GM12878 (cell line): ENCODE data around the gene GLG1. TPM values are rescaled to one million over a fixed set of nuclear protein-coding genes. Genes with fewer than 3 reads are reported as not detected.

Source experiments
- ATAC-seq: fragments of 200-7000 bp; cut with Tn5 transposase; 3 replicates; pipeline ENCODE4 v1.9.1; 2020; ENCODE audit warnings: mild to moderate bottlenecking, moderate library complexity
- BruUV-seq: library from RNA; stranded (reverse); fragments of 400-500 nt; replicated peaks from 2 replicates; lab custom pipeline; 2021; lab: Mats Ljungman, UMichigan
- CTCF ChIA-PET: fragments of 300-600 bp; sonication (Branson Sonifier 250); formaldehyde crosslinking; extraction: SDS; loops from one replicate; lab custom pipeline; 2021; ENCODE audit warnings: inconsistent platforms; lab: Yijun Ruan, JAX
- POLR2A ChIA-PET: fragments of 350-600 bp; formaldehyde crosslinking; extraction: SDS; loops from one replicate; lab custom pipeline; 2021; ENCODE audit warnings: inconsistent platforms; lab: Charles Lee
- RAD21 ChIA-PET: fragments of 300-600 bp; sonication (Branson Sonifier 250); formaldehyde crosslinking; loops from one replicate; lab custom pipeline; 2023; ENCODE audit warnings: antibody characterized with exemption; ENCODE audit not compliant: unreplicated experiment; lab: Charles Lee
- SMC1A ChIA-PET: fragments of 300-600 bp; sonication (Branson Sonifier 250); formaldehyde crosslinking; loops from one replicate; lab custom pipeline; 2023; ENCODE audit not compliant: unreplicated experiment, uncharacterized antibody; lab: Charles Lee
- DNase-seq: peaks from one replicate; pipeline ENCODE4 v3.0.0-alpha.2; 2011; ENCODE audit warnings: low read depth, low spot score
- FAIRE-seq: peaks from 3 replicates; lab custom pipeline; 2011; peaks lifted over from hg19 to GRCh38; lab: Jason Lieb, UNC
- H2AFZ ChIP-seq: 2 replicates; pipeline ENCODE4 v1.6.0; 2011; ENCODE audit warnings: low read depth, low read length, control low read depth; ENCODE audit not compliant: control insufficient read depth
- H3K27ac ChIP-seq: 2 replicates; pipeline ENCODE4 v1.5.1; 2011; ENCODE audit warnings: control low read depth; ENCODE audit not compliant: control insufficient read depth, insufficient read depth
- H3K27me3 ChIP-seq, 2 experiments: replicated peaks in 1 of 2; 2 replicates each; pipeline versions ENCODE4 v1.6.0 to v1.6.1; 2011; ENCODE audit warnings: low read length in 1 of 2; ENCODE audit not compliant: control insufficient read depth in 2 of 2, insufficient read depth in 2 of 2
- H3K36me3 ChIP-seq, 2 experiments: 2 replicates each; pipeline ENCODE4 v1.5.1; 2011; ENCODE audit warnings: low read length in 1 of 2; ENCODE audit not compliant: control insufficient read depth in 2 of 2, insufficient read depth in 2 of 2
- H3K4me1 ChIP-seq: 2 replicates; pipeline ENCODE4 v1.6.1; 2011; ENCODE audit warnings: mild to moderate bottlenecking, low read length, moderate library complexity, mixed read lengths; ENCODE audit not compliant: control insufficient read depth, insufficient read depth
- H3K4me2 ChIP-seq: 2 replicates; pipeline ENCODE4 v1.6.0; 2011; ENCODE audit warnings: control low read depth; ENCODE audit not compliant: control insufficient read depth, insufficient read depth
- H3K4me3 ChIP-seq: fragments of 200-600 bp; sonication (generic); 2 replicates; pipeline ENCODE4 v1.5.1; 2016
- H3K79me2 ChIP-seq: 2 replicates; pipeline ENCODE4 v1.6.0; 2011; ENCODE audit warnings: low read length; ENCODE audit not compliant: control insufficient read depth, insufficient read depth
- H3K9ac ChIP-seq: 2 replicates; pipeline ENCODE4 v1.8.0; 2011; ENCODE audit warnings: low read length, control low read depth, mixed read lengths; ENCODE audit not compliant: control insufficient read depth, insufficient read depth
- H3K9me3 ChIP-seq: replicated peaks from 3 replicates; pipeline ENCODE4 v1.5.1; 2011; ENCODE audit warnings: mild to moderate bottlenecking, low read length; ENCODE audit not compliant: control insufficient read depth, insufficient read depth
- H4K20me1 ChIP-seq: 2 replicates; pipeline ENCODE4 v1.6.0; 2011; ENCODE audit not compliant: control insufficient read depth, insufficient read depth
- CHD4 ChIP-seq: fragments of 200-600 bp; sonication (generic); IDR thresholded peaks from 2 replicates; pipeline ENCODE4 v1.6.1; 2016; ENCODE audit warnings: mild to moderate bottlenecking
- EZH2 ChIP-seq: IDR thresholded peaks from 2 replicates; pipeline ENCODE4 v1.6.1; 2012; ENCODE audit warnings: low read depth, mild to moderate bottlenecking, control low read depth, inconsistent platforms, low read length, borderline replicate concordance; ENCODE audit not compliant: control insufficient read depth
- KAT2A ChIP-seq: conservative IDR thresholded peaks from 2 replicates; pipeline ENCODE4 v1.6.1; 2011; ENCODE audit warnings: low read depth, low read length; ENCODE audit not compliant: control insufficient read depth
- MEF2B ChIP-seq: fragments of 450-650 bp; IDR thresholded peaks from 2 replicates; pipeline ENCODE4 v1.6.1; 2018; ENCODE audit warnings: mild to moderate bottlenecking, moderate library complexity; ENCODE audit not compliant: partially characterized antibody, poor library complexity, severe bottlenecking
- NR2F1 ChIP-seq: fragments of 450-650 bp; conservative IDR thresholded peaks from 2 replicates; pipeline ENCODE4 v1.6.1; 2017; ENCODE audit warnings: mild to moderate bottlenecking
- SMAD1 ChIP-seq: fragments of 450-650 bp; IDR thresholded peaks from 2 replicates; pipeline ENCODE4 v1.6.1; 2018; ENCODE audit warnings: mild to moderate bottlenecking, low read depth; ENCODE audit not compliant: partially characterized antibody
- SMARCA5 ChIP-seq: fragments of 450-650 bp; IDR thresholded peaks from 2 replicates; pipeline ENCODE4 v1.6.1; 2017; ENCODE audit warnings: mild to moderate bottlenecking
- SPI1 ChIP-seq: IDR thresholded peaks from 2 replicates; pipeline ENCODE4 v1.6.1; 2011; ENCODE audit warnings: low read depth, mild to moderate bottlenecking, low read length, moderate library complexity, borderline replicate concordance; ENCODE audit not compliant: insufficient read depth
- SUZ12 ChIP-seq: fragments of 200-600 bp; sonication (generic); IDR thresholded peaks from one replicate; pipeline ENCODE4 v1.6.1; 2018; ENCODE audit warnings: antibody characterized with exemption, mild to moderate bottlenecking; ENCODE audit not compliant: unreplicated experiment
- WGBS: methylation state at CpG from one replicate; pipeline ENCODE4 v1.1.6; 2016; ENCODE audit warnings: low lambda C conversion rate; ENCODE audit not compliant: insufficient replicate concordance, insufficient coverage; ENCODE audit errors: missing lambda C conversion rate; 5-methylcytosine and 5-hydroxymethylcytosine counted together
- in situ Hi-C: fragments of 300-500 bp; cut with MboI; formaldehyde crosslinking; loops from 9 replicates; pipeline ENCODE4 v1.14.3; 2018; ENCODE audit warnings: mixed read lengths
- intact Hi-C: fragments of 100-400 bp; cut with micrococcal nuclease; formaldehyde crosslinking; loops from one replicate; pipeline ENCODE4 v1.14.2; 2022; ENCODE audit not compliant: unreplicated experiment
- polyA plus RNA-seq, 11 experiments: library from polyadenylated mRNA; depleted of rRNA in 4 of 11; unstranded in 6 of 11; stranded (reverse) in 5 of 11; fragments of >200 nt; fragmentation: Nextera tagmentation in 4 of 11; fragmentation: Illumina TruSeq in 1 of 11; extraction: Ambion mirVana in 4 of 11; extraction: Trizol in 1 of 11; gene quantifications; 1 replicate in 1 of 11; 2 replicates in 10 of 11; pipeline versions ENCODE4 v1.2.1 to v1.2.3, GENCODE V29; 2011 to 2016; ENCODE audit warnings: inconsistent platforms in 2 of 11, missing spikeins in 2 of 11, low read depth in 1 of 11
- total RNA-seq, 4 experiments: library from RNA; depleted of rRNA in 3 of 4; stranded (reverse); fragments of >200 nt in 3 of 4; fragmentation: Illumina TruSeq in 1 of 4; extraction: Trizol in 1 of 4; gene quantifications; 2 replicates each; pipeline versions ENCODE4 v1.2.1 to v1.2.3, GENCODE V29; 2013 to 2021
- TF ChIP-seq, protein P1 (sequence below): IDR thresholded peaks from 2 replicates; pipeline ENCODE4 v1.6.1; 2011; ENCODE audit warnings: borderline replicate concordance, low read depth, mild to moderate bottlenecking, moderate library complexity, low read length; ENCODE audit not compliant: insufficient read depth, poor library complexity, severe bottlenecking

GLG1 gene
- total and polyA plus RNA-seq, 10 of the 15 experiments (the other 5 are each of a cell fraction or from before 2014, with no cell fraction given): 7.6 to 49.4 (median 28.2) TPM

- TF ChIP-seq KAT2A (no peak), SMARCA5 (no peak), CHD4 (no peak), SUZ12 (no peak)
Observed at GRCh38 chr16:74573622-74574021, 33.3 kb downstream of the GLG1 start (continued).

DNA sequence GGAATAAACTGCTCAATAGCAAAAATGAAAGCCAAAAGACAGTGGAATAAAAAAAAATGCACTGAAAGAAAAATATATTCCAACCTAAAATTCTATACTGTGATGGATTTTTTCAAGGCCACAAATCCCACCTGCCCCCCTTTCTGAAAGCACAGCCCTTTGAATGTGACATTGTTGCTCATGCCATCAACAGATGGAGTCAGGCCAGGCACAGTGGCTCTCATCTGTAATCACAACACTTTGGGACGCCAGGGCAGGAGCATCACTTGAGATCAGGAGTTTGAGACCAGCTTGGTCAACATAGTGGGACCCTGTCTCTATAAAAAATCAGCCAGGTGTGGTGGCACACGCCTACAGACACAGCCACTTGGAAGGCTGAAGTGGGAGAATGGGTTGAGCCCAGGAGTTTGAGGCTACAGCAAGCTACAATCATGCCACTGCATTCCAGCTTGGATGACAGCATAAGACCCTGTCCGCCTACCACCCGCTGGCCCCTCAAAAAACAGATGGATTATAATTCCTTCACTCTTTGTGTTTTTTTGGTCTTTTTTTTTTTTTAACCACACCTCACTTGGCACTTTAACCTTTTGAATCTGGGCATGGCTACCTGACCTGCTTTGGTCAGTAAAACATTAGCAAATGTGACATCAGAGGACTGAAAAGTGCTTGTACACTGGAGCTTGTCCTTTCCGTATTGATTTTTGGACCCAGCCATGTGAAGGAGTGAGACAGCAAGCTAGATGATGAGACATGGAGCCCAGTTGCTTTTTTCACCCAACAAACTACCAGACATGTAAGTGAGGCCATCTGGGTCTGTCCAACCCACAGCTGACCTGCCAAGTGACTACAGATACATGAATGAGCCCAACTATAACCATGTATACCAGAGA is 36.3 kb downstream of the GLG1 start:
- WGBS: 90% methylated on average over 5 of the region's 5 CpGs
- Histone ChIP-seq H3K9me3 (no peaks in the 10 kb centered on the region), H3K4me1 (no peaks in the 10 kb centered on the region), H3K27me3 (no peaks in the 10 kb centered on the region), H4K20me1 (no peaks in the 10 kb centered on the region), H2AFZ (no peak overlapping the region), H3K4me2 (no peak overlapping the region), H3K27ac (no peak overlapping the region), H3K4me3 (no peak overlapping the region), H3K36me3 (peaks cover 0 to 3% of the 10 kb centered on the region in 2 experiments; a peak in 1 of 4 replicates), H3K79me2 (peaks cover 40% of the 10 kb centered on the region), H3K9ac (no peak overlapping the region)
- RAD21 ChIA-PET: interaction anchor here (0.7 kb wide), 1 partner anchor 124 kb away, joined by 3 read pairs; no protein-coding TSS in a partner anchor
- SMC1A ChIA-PET: interaction anchor here (2.2 kb wide), 1 partner anchor 9 kb away, joined by 5 read pairs; no protein-coding TSS in a partner anchor
- POLR2A ChIA-PET: interaction anchor here (0.7 to 1.1 kb wide), 2 partner anchors 36 to 132 kb away, joined by 3 read pairs; partner anchors contain the start of gene GLG1
- no peak for FAIRE-seq
- in situ Hi-C loops (no loop called here), intact Hi-C loops (no loop called here)
- TF ChIP-seq SPI1 (no peak), EZH2 (no peak), SMAD1 (no peak), MEF2B (no peak), NR2F1 (no peak)
- TF ChIP-seq, protein P1, sequence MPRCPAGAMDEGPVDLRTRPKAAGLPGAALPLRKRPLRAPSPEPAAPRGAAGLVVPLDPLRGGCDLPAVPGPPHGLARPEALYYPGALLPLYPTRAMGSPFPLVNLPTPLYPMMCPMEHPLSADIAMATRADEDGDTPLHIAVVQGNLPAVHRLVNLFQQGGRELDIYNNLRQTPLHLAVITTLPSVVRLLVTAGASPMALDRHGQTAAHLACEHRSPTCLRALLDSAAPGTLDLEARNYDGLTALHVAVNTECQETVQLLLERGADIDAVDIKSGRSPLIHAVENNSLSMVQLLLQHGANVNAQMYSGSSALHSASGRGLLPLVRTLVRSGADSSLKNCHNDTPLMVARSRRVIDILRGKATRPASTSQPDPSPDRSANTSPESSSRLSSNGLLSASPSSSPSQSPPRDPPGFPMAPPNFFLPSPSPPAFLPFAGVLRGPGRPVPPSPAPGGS: peak; percentile 11
- BruUV-seq: no TSS peak
- CTCF ChIA-PET: interaction anchor here (0.6 to 1.1 kb wide), 2 partner anchors 8 to 129 kb away, joined by 3 to 4 read pairs; no protein-coding TSS in a partner anchor
- ATAC-seq: no peak
- DNase-seq: no peak
